Thoracic aorta (tissue), 2 donors: Measurements from ENCODE around the gene ILKAP. TPM values are rescaled to one million over a fixed set of nuclear protein-coding genes. Genes with fewer than 3 reads are reported as not detected.

Source experiments
- ATAC-seq: fragments of 150-250 bp; one replicate; pipeline ENCODE4 v1.8.0; 2017; ENCODE audit warnings: low read depth; ENCODE audit not compliant: insufficient number of reproducible peaks, low FRiP score
- DNase-seq: peaks from one replicate; pipeline ENCODE4 v3.0.0-alpha.2; 2020; ENCODE audit warnings: low spot score
- H3K27ac ChIP-seq, 2 donors: fragments of 200-600 bp; sonication (generic); 1 replicate in 1 of 2; 2 replicates in 1 of 2; pipeline ENCODE4 v1.5.1; 2016; ENCODE audit warnings: mild to moderate bottlenecking in 2 of 2, moderate library complexity in 2 of 2
- H3K27me3 ChIP-seq: fragments of 200-600 bp; sonication (generic); replicated peaks from 2 replicates; pipeline ENCODE4 v1.6.0; 2016; ENCODE audit warnings: mild to moderate bottlenecking; ENCODE audit not compliant: insufficient read depth
- H3K36me3 ChIP-seq: fragments of 200-600 bp; sonication (generic); one replicate; pipeline ENCODE4 v1.5.1; 2016
- H3K4me1 ChIP-seq, 2 donors: fragments of 200-600 bp; sonication (generic); 1 replicate in 1 of 2; 2 replicates in 1 of 2; pipeline versions ENCODE4 v1.5.1 to v1.6.0; 2016; ENCODE audit warnings: low read depth in 2 of 2, mild to moderate bottlenecking in 1 of 2; ENCODE audit not compliant: control insufficient read depth in 1 of 2
- H3K4me3 ChIP-seq: fragments of 200-600 bp; sonication (generic); 2 replicates; pipeline ENCODE4 v1.5.1; 2016; ENCODE audit warnings: mild to moderate bottlenecking
- H3K9me3 ChIP-seq: fragments of 200-600 bp; sonication (generic); 2 replicates; pipeline ENCODE4 v1.5.1; 2016
- total RNA-seq, 2 donors: library from RNA; depleted of rRNA; stranded (reverse); fragments of >200 nt; gene quantifications; one replicate each; pipeline versions ENCODE4 v1.1.0 to v1.2.3, GENCODE V29; 2016
- TF ChIP-seq, protein P1 (sequence below): fragments of 200-600 bp; sonication (generic); IDR thresholded peaks from one replicate; pipeline ENCODE4 v1.5.1; 2019; ENCODE audit warnings: antibody characterized with exemption

The ILKAP gene
- total RNA-seq, 2 donors from 2014 or later, result 28.6 to 58.0 TPM

DNA sequence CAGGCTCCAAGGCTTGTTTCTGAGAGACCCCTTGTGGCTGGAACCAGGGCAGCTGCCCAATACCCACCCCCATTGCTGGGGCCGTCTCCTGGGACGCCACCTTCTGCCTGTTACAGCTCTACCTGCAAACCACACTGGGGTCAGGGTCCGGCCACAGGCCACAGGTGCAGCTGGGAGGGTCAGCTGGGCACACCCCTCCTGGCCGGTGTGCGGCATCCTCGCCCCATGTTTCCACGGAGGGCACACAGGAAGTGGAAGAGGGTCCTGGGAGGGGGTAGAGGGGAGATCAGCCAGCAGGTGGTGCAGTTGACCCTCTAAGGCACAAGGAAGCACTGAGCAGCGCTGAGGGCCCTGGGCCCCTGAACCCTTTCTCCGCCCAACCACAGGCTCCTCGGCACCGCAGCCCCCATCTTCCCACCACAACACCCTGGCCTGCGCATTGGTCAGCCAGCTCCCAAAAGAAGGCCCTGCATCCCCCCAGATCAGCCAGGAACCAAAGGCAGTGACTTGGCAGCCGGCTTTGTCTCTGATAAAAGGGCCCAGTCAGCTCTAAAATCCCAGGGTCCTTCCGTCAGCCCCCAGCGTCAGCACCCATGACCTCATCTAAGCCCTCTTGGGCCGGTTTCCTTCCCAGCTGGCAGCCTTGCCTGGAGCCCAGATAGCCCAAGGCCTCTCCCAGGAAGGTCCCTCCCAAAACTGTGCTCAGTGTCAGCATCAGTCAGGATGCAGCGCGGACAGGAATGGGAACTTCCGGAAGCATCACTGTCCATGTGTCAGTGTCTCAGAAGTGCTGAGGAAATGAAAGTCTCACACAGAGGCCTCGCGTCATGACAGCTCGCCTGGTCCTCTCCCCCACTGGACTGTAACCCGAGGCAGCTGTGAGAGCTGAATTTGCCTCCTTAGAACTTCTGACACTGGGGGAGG lies 43.0 kb downstream of the ILKAP start:
- H3K36me3 ChIP-seq, result no peaks in the 10 kb centered on the region
- no peaks in the 10 kb centered on the region for H3K27me3 ChIP-seq
- peaks cover 0 to 31% of the 10 kb centered on the region in 2 donors for H3K4me1 ChIP-seq
- DNase-seq (no peak), ATAC-seq (no peak)
- no peak overlapping the region for H3K4me3 ChIP-seq
- H3K9me3 ChIP-seq, result no peaks in the 10 kb centered on the region
- H3K27ac ChIP-seq, result no peak overlapping the region
- TF ChIP-seq, protein P1, sequence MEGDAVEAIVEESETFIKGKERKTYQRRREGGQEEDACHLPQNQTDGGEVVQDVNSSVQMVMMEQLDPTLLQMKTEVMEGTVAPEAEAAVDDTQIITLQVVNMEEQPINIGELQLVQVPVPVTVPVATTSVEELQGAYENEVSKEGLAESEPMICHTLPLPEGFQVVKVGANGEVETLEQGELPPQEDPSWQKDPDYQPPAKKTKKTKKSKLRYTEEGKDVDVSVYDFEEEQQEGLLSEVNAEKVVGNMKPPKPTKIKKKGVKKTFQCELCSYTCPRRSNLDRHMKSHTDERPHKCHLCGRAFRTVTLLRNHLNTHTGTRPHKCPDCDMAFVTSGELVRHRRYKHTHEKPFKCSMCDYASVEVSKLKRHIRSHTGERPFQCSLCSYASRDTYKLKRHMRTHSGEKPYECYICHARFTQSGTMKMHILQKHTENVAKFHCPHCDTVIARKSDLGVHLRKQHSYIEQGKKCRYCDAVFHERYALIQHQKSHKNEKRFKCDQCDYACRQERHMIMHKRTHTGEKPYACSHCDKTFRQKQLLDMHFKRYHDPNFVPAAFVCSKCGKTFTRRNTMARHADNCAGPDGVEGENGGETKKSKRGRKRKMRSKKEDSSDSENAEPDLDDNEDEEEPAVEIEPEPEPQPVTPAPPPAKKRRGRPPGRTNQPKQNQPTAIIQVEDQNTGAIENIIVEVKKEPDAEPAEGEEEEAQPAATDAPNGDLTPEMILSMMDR, result no peak

GRCh38 chr2:238159661-238160205 lies 43.8 kb downstream of the ILKAP start:
- Histone ChIP-seq H3K4me3 (peak overlapping the region; percentile 64), H3K36me3 (no peaks in the 10 kb centered on the region), H3K27ac (no peak overlapping the region), H3K4me1 (peaks cover 0 to 38% of the 10 kb centered on the region in 2 donors), H3K27me3 (no peaks in the 10 kb centered on the region), H3K9me3 (no peaks in the 10 kb centered on the region)
- no peak for DNase-seq
- TF ChIP-seq, protein P1, result no peak
- ATAC-seq, result no peak

- H3K27me3 ChIP-seq, result no peaks in the 10 kb centered on the region
- H3K27ac ChIP-seq, result no peak overlapping the region
- ATAC-seq, result no peak
- no peak for DNase-seq
- peaks cover 0 to 38% of the 10 kb centered on the region in 2 donors for H3K4me1 ChIP-seq
- H3K4me3 ChIP-seq, result peak overlapping the region; percentile 64
- H3K36me3 ChIP-seq, result no peaks in the 10 kb centered on the region
- no peaks in the 10 kb centered on the region for H3K9me3 ChIP-seq
- TF ChIP-seq, protein P1, result no peak
Measured at GRCh38 chr2:238159071-238159539, 44.4 kb downstream of the ILKAP start.

GRCh38 chr2:238158509-238159070 lies 44.9 kb downstream of the ILKAP start, which contains the start of gene ERFE:
TSS of gene ERFE (plus strand) at chr2:238158970. CDS start at chr2:238159008, 38 bp downstream.
- Histone ChIP-seq H3K27me3 (no peaks in the 10 kb centered on the region), H3K27ac (no peak within 1 kb of the TSS), H3K4me1 (peaks cover 0 to 33% of the 10 kb centered on the region in 2 donors), H3K36me3 (no peaks in the 10 kb centered on the region), H3K4me3 (peak within 1 kb of the TSS; percentile 64), H3K9me3 (no peaks in the 10 kb centered on the region)
- TF ChIP-seq, protein P1, result peak; percentile 59
- ATAC-seq, result no peak
- DNase-seq, result no peak

DNA sequence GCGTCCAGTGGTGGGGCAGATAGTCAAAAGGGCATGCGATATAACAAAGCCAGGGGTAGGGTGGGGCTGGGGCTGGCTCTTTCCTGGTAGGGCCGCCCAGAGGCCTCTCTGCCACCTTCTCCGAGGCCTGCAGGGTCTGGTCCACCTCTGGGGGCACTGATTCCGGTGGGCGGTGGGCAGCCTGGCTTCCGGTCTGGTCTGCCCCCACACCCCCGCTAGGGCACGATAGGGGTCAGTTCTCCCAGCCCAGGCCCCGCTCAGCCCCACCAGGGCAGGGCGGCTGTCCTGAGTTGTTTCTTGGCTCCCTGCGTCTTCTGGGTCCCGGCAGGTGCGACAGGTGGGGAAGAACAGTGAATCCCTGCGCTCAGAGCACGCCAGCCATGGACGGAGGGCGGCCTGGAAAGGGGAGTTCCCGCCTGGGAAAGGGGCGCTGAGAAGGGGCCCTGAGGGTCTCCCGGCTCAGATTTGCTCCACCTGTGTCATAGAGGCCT lies 45.4 kb downstream of the ILKAP start:
- no peaks in the 10 kb centered on the region for H3K36me3 ChIP-seq
- H3K4me1 ChIP-seq, result peaks cover 0 to 27% of the 10 kb centered on the region in 2 donors
- no peak overlapping the region for H3K27ac ChIP-seq
- no peaks in the 10 kb centered on the region for H3K27me3 ChIP-seq
- H3K4me3 ChIP-seq, result peak overlapping the region; percentile 39
- TF ChIP-seq, protein P1, result no peak
- DNase-seq, result no peak
- no peaks in the 10 kb centered on the region for H3K9me3 ChIP-seq
- no peak for ATAC-seq
